ENCODE measurements around the gene PTPRD. TPM values are rescaled to one million over a fixed set of nuclear protein-coding genes. Genes with fewer than 3 reads are reported as not detected.

The PTPRD gene
- total and polyA plus RNA-seq, 5 experiments from 2014 or later, result not detected

- H3K4me3 Mint-ChIP-seq, result no peak overlapping the region
- no peaks in the 10 kb centered on the region for H3K36me3 Mint-ChIP-seq
- H3K4me1 Mint-ChIP-seq, result peaks cover 0 to 2% (median 0%) of the 10 kb centered on the region in 4 donors
- H3K27me3 Mint-ChIP-seq, result peaks cover 0 to 4% (median 0%) of the 10 kb centered on the region in 5 donors
- POLR2A ChIA-PET, result no interaction called here
- ATAC-seq, result no peak
- DNase-seq, result no peak
- H3K9me3 Mint-ChIP-seq, result no peaks in the 10 kb centered on the region
- H3K27ac Mint-ChIP-seq, result no peak overlapping the region
Measured at GRCh38 chr9:8817335-8817734, 1795.5 kb downstream of the PTPRD start.

GRCh38 chr9:8816361-8816760 lies 1796.4 kb downstream of the PTPRD start:
- POLR2A ChIA-PET, result no interaction called here
- Mint-ChIP-seq H3K27me3 (peaks cover 0 to 4% (median 0%) of the 10 kb centered on the region in 5 donors), H3K36me3 (no peaks in the 10 kb centered on the region), H3K27ac (no peak overlapping the region), H3K4me3 (no peak overlapping the region), H3K4me1 (peaks cover 0 to 2% (median 0%) of the 10 kb centered on the region in 4 donors), H3K9me3 (no peaks in the 10 kb centered on the region)
- DNase-seq (no peak), ATAC-seq (no peak)

- no peak for DNase-seq
- Mint-ChIP-seq H3K27me3 (peaks cover 0 to 4% (median 0%) of the 10 kb centered on the region in 5 donors), H3K4me3 (no peak overlapping the region), H3K27ac (no peak overlapping the region), H3K9me3 (no peaks in the 10 kb centered on the region), H3K4me1 (no peaks in the 10 kb centered on the region), H3K36me3 (no peaks in the 10 kb centered on the region)
- no peak for ATAC-seq
- POLR2A ChIA-PET, result no interaction called here
Measured at GRCh38 chr9:8815931-8816330, 1796.9 kb downstream of the PTPRD start.

- no peak overlapping the region for H3K27ac Mint-ChIP-seq
- ATAC-seq (no peak), DNase-seq (no peak)
- POLR2A ChIA-PET, result no interaction called here
- H3K27me3 Mint-ChIP-seq, result peaks cover 0 to 8% (median 0%) of the 10 kb centered on the region in 5 donors
- no peaks in the 10 kb centered on the region for H3K9me3 Mint-ChIP-seq
- H3K4me1 Mint-ChIP-seq, result no peaks in the 10 kb centered on the region
- no peak overlapping the region for H3K4me3 Mint-ChIP-seq
- no peaks in the 10 kb centered on the region for H3K36me3 Mint-ChIP-seq
Measured at GRCh38 chr9:8815219-8815618, 1797.6 kb downstream of the PTPRD start.

- H3K4me1 Mint-ChIP-seq, result no peaks in the 10 kb centered on the region
- POLR2A ChIA-PET, result no interaction called here
- peaks cover 0 to 9% (median 0%) of the 10 kb centered on the region in 5 donors for H3K27me3 Mint-ChIP-seq
- DNase-seq (no peak), ATAC-seq (no peak)
- H3K9me3 Mint-ChIP-seq, result no peaks in the 10 kb centered on the region
- no peak overlapping the region for H3K4me3 Mint-ChIP-seq
- no peak overlapping the region for H3K27ac Mint-ChIP-seq
- H3K36me3 Mint-ChIP-seq, result no peaks in the 10 kb centered on the region
Measured at GRCh38 chr9:8812888-8813287, 1799.9 kb downstream of the PTPRD start.

GRCh38 chr9:8809741-8810140 lies 1803.1 kb downstream of the PTPRD start:
- H3K9me3 Mint-ChIP-seq, result no peaks in the 10 kb centered on the region
- H3K27me3 Mint-ChIP-seq, result peaks cover 0 to 9% (median 0%) of the 10 kb centered on the region in 5 donors
- no peak overlapping the region for H3K4me3 Mint-ChIP-seq
- POLR2A ChIA-PET, result no interaction called here
- H3K27ac Mint-ChIP-seq, result no peak overlapping the region
- no peaks in the 10 kb centered on the region for H3K36me3 Mint-ChIP-seq
- DNase-seq, result no peak
- no peak for ATAC-seq
- H3K4me1 Mint-ChIP-seq, result no peaks in the 10 kb centered on the region

GRCh38 chr9:8806150-8806549 lies 1806.7 kb downstream of the PTPRD start:
- H3K27ac Mint-ChIP-seq, result no peak overlapping the region
- DNase-seq (no peak), ATAC-seq (no peak)
- no peak overlapping the region for H3K4me3 Mint-ChIP-seq
- H3K9me3 Mint-ChIP-seq, result no peaks in the 10 kb centered on the region
- POLR2A ChIA-PET, result no interaction called here
- H3K27me3 Mint-ChIP-seq, result peaks cover 0 to 5% (median 0%) of the 10 kb centered on the region in 5 donors
- no peaks in the 10 kb centered on the region for H3K4me1 Mint-ChIP-seq
- H3K36me3 Mint-ChIP-seq, result no peaks in the 10 kb centered on the region

GRCh38 chr9:8804613-8805012 lies 1808.2 kb downstream of the PTPRD start:
- Mint-ChIP-seq H3K27ac (no peak overlapping the region), H3K9me3 (no peaks in the 10 kb centered on the region), H3K27me3 (no peaks in the 10 kb centered on the region), H3K36me3 (no peaks in the 10 kb centered on the region), H3K4me1 (no peaks in the 10 kb centered on the region), H3K4me3 (no peak overlapping the region)
- ATAC-seq (no peak), DNase-seq (no peak)
- POLR2A ChIA-PET, result no interaction called here

- POLR2A ChIA-PET, result no interaction called here
- ATAC-seq (no peak), DNase-seq (no peak)
- Mint-ChIP-seq H3K4me3 (no peak overlapping the region), H3K27ac (no peak overlapping the region), H3K4me1 (no peaks in the 10 kb centered on the region), H3K36me3 (no peaks in the 10 kb centered on the region), H3K9me3 (no peaks in the 10 kb centered on the region), H3K27me3 (no peaks in the 10 kb centered on the region)
Measured at GRCh38 chr9:8802242-8802641, 1810.6 kb downstream of the PTPRD start.

GRCh38 chr9:8800196-8800595 lies 1812.6 kb downstream of the PTPRD start:
- no peaks in the 10 kb centered on the region for H3K9me3 Mint-ChIP-seq
- H3K4me1 Mint-ChIP-seq, result no peaks in the 10 kb centered on the region
- DNase-seq (no peak), ATAC-seq (no peak)
- POLR2A ChIA-PET, result no interaction called here
- no peaks in the 10 kb centered on the region for H3K27me3 Mint-ChIP-seq
- H3K4me3 Mint-ChIP-seq, result no peak overlapping the region
- H3K27ac Mint-ChIP-seq, result no peak overlapping the region
- H3K36me3 Mint-ChIP-seq, result no peaks in the 10 kb centered on the region

- DNase-seq (no peak), ATAC-seq (no peak)
- POLR2A ChIA-PET, result no interaction called here
- Mint-ChIP-seq H3K27me3 (no peaks in the 10 kb centered on the region), H3K36me3 (no peaks in the 10 kb centered on the region), H3K9me3 (no peaks in the 10 kb centered on the region), H3K4me3 (no peak overlapping the region), H3K4me1 (no peaks in the 10 kb centered on the region), H3K27ac (no peak overlapping the region)
Measured at GRCh38 chr9:8799615-8800014, 1813.2 kb downstream of the PTPRD start.

GRCh38 chr9:8799206-8799605 lies 1813.6 kb downstream of the PTPRD start:
- POLR2A ChIA-PET, result no interaction called here
- Mint-ChIP-seq H3K27ac (no peak overlapping the region), H3K4me3 (no peak overlapping the region), H3K36me3 (no peaks in the 10 kb centered on the region), H3K27me3 (no peaks in the 10 kb centered on the region), H3K9me3 (no peaks in the 10 kb centered on the region), H3K4me1 (no peaks in the 10 kb centered on the region)
- ATAC-seq (no peak), DNase-seq (no peak)

GRCh38 chr9:8784838-8785237 lies 1828.0 kb downstream of the PTPRD start:
- H3K27me3 Mint-ChIP-seq, result no peaks in the 10 kb centered on the region
- H3K9me3 Mint-ChIP-seq, result no peaks in the 10 kb centered on the region
- DNase-seq (no peak), ATAC-seq (no peak)
- no peaks in the 10 kb centered on the region for H3K36me3 Mint-ChIP-seq
- POLR2A ChIA-PET, result no interaction called here
- no peaks in the 10 kb centered on the region for H3K4me1 Mint-ChIP-seq
- no peak overlapping the region for H3K27ac Mint-ChIP-seq
- no peak overlapping the region for H3K4me3 Mint-ChIP-seq

- POLR2A ChIA-PET, result no interaction called here
- no peaks in the 10 kb centered on the region for H3K4me1 Mint-ChIP-seq
- ATAC-seq (no peak), DNase-seq (no peak)
- H3K4me3 Mint-ChIP-seq, result no peak overlapping the region
- H3K27ac Mint-ChIP-seq, result no peak overlapping the region
- H3K9me3 Mint-ChIP-seq, result no peaks in the 10 kb centered on the region
- no peaks in the 10 kb centered on the region for H3K36me3 Mint-ChIP-seq
- H3K27me3 Mint-ChIP-seq, result no peaks in the 10 kb centered on the region
Measured at GRCh38 chr9:8783941-8784340, 1828.9 kb downstream of the PTPRD start.

GRCh38 chr9:8782237-8782636 lies 1830.6 kb downstream of the PTPRD start:
- Mint-ChIP-seq H3K27me3 (no peaks in the 10 kb centered on the region), H3K9me3 (no peaks in the 10 kb centered on the region), H3K36me3 (no peaks in the 10 kb centered on the region), H3K27ac (no peak overlapping the region), H3K4me1 (no peaks in the 10 kb centered on the region), H3K4me3 (no peak overlapping the region)
- DNase-seq (no peak), ATAC-seq (no peak)
- POLR2A ChIA-PET, result no interaction called here

All from naive thymus-derived CD8-positive, alpha-beta T cell (primary cell).